HEK293 (cell line): ENCODE measurements around the gene VIPR2.

ENCODE experiments used
- CTCF ChIA-PET: fragments of 350-600 bp; formaldehyde crosslinking; extraction: SDS; loops from one replicate; lab custom pipeline; 2021; ENCODE audit warnings: antibody characterized with exemption; lab: Yijun Ruan, JAX
- POLR2A ChIA-PET: fragments of 300-600 bp; formaldehyde crosslinking; extraction: SDS; loops from one replicate; lab custom pipeline; 2020; ENCODE audit warnings: antibody characterized with exemption, inconsistent platforms; lab: Yijun Ruan, JAX
- H3K27ac ChIP-seq: fragments of 200-500 bp; sonication (Bioruptor generic); 2 replicates; pipeline ENCODE4 v1.5.1; 2014; ENCODE audit warnings: low read depth, low read length, control low read depth, inconsistent platforms; ENCODE audit errors: extremely low read depth
- H3K36me3 ChIP-seq, 2 experiments: fragments of 200-500 bp in 1 of 2; sonication (Bioruptor generic) in 1 of 2; 1 replicate in 1 of 2; 2 replicates in 1 of 2; pipeline ENCODE4 v1.5.1; 2014 to 2017; ENCODE audit warnings: inconsistent platforms in 2 of 2, low read length in 2 of 2; ENCODE audit not compliant: control insufficient read depth in 2 of 2, insufficient read depth in 1 of 2
- H3K4me1 ChIP-seq: fragments of 200-500 bp; sonication (Bioruptor generic); 2 replicates; pipeline ENCODE4 v1.5.1; 2014; ENCODE audit warnings: mild to moderate bottlenecking, low read length, inconsistent platforms; ENCODE audit not compliant: control insufficient read depth, insufficient read depth
- H3K4me3 ChIP-seq: 2 replicates; pipeline ENCODE4 v1.5.1; 2011; ENCODE audit warnings: low read depth, mild to moderate bottlenecking, control low read depth, low read length, moderate library complexity
- H3K9me3 ChIP-seq: fragments of 200-500 bp; sonication (Bioruptor generic); 2 replicates; pipeline ENCODE4 v1.5.1; 2014; ENCODE audit warnings: low read depth, low read length, inconsistent platforms; ENCODE audit not compliant: control insufficient read depth, insufficient read depth
- EGR2 ChIP-seq: fragments of 450-650 bp; formaldehyde crosslinking; IDR thresholded peaks from 2 replicates; pipeline ENCODE4 v1.5.1; 2016; ENCODE audit warnings: low read depth, missing biosample characterization, missing genetic modification characterization
- IKZF3 ChIP-seq: fragments of 450-650 bp; IDR thresholded peaks from 2 replicates; pipeline ENCODE4 v1.5.0; 2018; ENCODE audit warnings: missing biosample characterization, mild to moderate bottlenecking, missing genetic modification characterization, moderate library complexity
- ZNF146 ChIP-seq: fragments of 450-650 bp; formaldehyde crosslinking; IDR thresholded peaks from 2 replicates; pipeline ENCODE4 v1.5.1; 2016; ENCODE audit warnings: missing biosample characterization, missing genetic modification characterization
- ZNF155 ChIP-seq: fragments of 450-650 bp; formaldehyde crosslinking; IDR thresholded peaks from 2 replicates; pipeline ENCODE4 v1.5.1; 2016; ENCODE audit warnings: missing biosample characterization, missing genetic modification characterization
- ZNF16 ChIP-seq: fragments of 450-650 bp; formaldehyde crosslinking; IDR thresholded peaks from 2 replicates; pipeline ENCODE4 v1.5.1; 2016; ENCODE audit warnings: low read depth, missing biosample characterization, missing genetic modification characterization
- ZNF2 ChIP-seq: fragments of 450-650 bp; formaldehyde crosslinking; IDR thresholded peaks from 2 replicates; pipeline ENCODE4 v1.5.1; 2016; ENCODE audit warnings: missing biosample characterization, missing genetic modification characterization
- ZNF202 ChIP-seq: fragments of 450-650 bp; formaldehyde crosslinking; IDR thresholded peaks from 2 replicates; pipeline ENCODE4 v1.5.1; 2016; ENCODE audit warnings: missing biosample characterization, missing genetic modification characterization, borderline replicate concordance
- ZNF23 ChIP-seq: fragments of 450-650 bp; formaldehyde crosslinking; IDR thresholded peaks from 2 replicates; pipeline ENCODE4 v1.5.1; 2016; ENCODE audit warnings: missing biosample characterization, missing genetic modification characterization, borderline replicate concordance
- ZNF366 ChIP-seq: fragments of 450-650 bp; formaldehyde crosslinking; conservative IDR thresholded peaks from 2 replicates; pipeline ENCODE4 v1.5.1; 2016; ENCODE audit warnings: missing biosample characterization, missing genetic modification characterization
- ZNF426 ChIP-seq: fragments of 450-650 bp; formaldehyde crosslinking; IDR thresholded peaks from 2 replicates; pipeline ENCODE4 v1.5.1; 2017; ENCODE audit warnings: missing biosample characterization, missing genetic modification characterization, mild to moderate bottlenecking, inconsistent platforms, moderate library complexity
- ZNF529 ChIP-seq: fragments of 450-650 bp; formaldehyde crosslinking; IDR thresholded peaks from 2 replicates; pipeline ENCODE4 v1.5.1; 2017; ENCODE audit warnings: missing genetic modification characterization, missing biosample characterization; ENCODE audit not compliant: insufficient replicate concordance
- ZNF600 ChIP-seq: fragments of 450-650 bp; formaldehyde crosslinking; IDR thresholded peaks from 2 replicates; pipeline ENCODE4 v1.5.1; 2016; ENCODE audit warnings: missing biosample characterization, missing genetic modification characterization
- ZNF610 ChIP-seq: fragments of 450-650 bp; formaldehyde crosslinking; IDR thresholded peaks from 2 replicates; pipeline ENCODE4 v1.5.1; 2016; ENCODE audit warnings: missing biosample characterization, missing genetic modification characterization, borderline replicate concordance
- ZNF670 ChIP-seq: fragments of 450-650 bp; formaldehyde crosslinking; IDR thresholded peaks from 2 replicates; pipeline ENCODE4 v1.5.1; 2016; ENCODE audit warnings: missing biosample characterization, missing genetic modification characterization, low read depth
- ZNF701 ChIP-seq: fragments of 450-650 bp; formaldehyde crosslinking; IDR thresholded peaks from 2 replicates; pipeline ENCODE4 v1.5.1; 2016; ENCODE audit warnings: missing biosample characterization, missing genetic modification characterization
- ZNF768 ChIP-seq: fragments of 450-650 bp; formaldehyde crosslinking; IDR thresholded peaks from 2 replicates; pipeline ENCODE4 v1.5.1; 2018; ENCODE audit warnings: missing biosample characterization, mild to moderate bottlenecking, missing genetic modification characterization
- ZSCAN30 ChIP-seq: fragments of 450-650 bp; IDR thresholded peaks from 2 replicates; pipeline ENCODE4 v1.5.1; 2018; ENCODE audit warnings: missing biosample characterization, mild to moderate bottlenecking, missing genetic modification characterization, moderate library complexity
- TF ChIP-seq, protein P1 (sequence below): fragments of 450-650 bp; formaldehyde crosslinking; IDR thresholded peaks from 2 replicates; pipeline ENCODE4 v1.5.1; 2017; ENCODE audit warnings: missing biosample characterization, missing genetic modification characterization
- TF ChIP-seq, protein P2 (sequence below): fragments of 450-650 bp; formaldehyde crosslinking; IDR thresholded peaks from 2 replicates; pipeline ENCODE4 v1.5.1; 2016; ENCODE audit warnings: missing biosample characterization, missing genetic modification characterization

The VIPR2 gene

DNA sequence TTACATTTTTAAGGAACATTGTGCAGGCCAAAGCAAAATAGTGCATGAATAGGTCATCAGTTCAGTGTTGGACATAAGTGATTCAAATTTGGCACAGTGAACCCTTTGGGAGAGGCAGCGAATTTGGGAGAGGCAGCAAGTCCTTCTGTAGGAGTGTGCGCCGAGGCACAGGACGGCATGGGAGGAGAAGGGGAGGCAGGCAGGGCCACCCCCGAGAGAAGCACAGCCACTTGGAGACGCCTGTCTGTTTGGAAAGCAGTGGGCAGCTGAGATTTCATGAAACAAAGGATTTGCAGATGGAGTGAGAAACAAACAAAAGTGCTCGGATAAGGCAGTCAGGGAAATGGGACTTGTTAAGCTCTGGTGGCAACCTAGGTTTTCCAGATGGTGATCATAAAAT lies 30.6 kb downstream of the VIPR2 start:
- CTCF ChIA-PET: no interaction called here
- Histone ChIP-seq H3K9me3 (no peaks in the 10 kb centered on the region), H3K4me3 (no peak overlapping the region), H3K27ac (no peak overlapping the region), H3K4me1 (no peaks in the 10 kb centered on the region), H3K36me3 (no peaks in the 10 kb centered on the region)
- no peak for TF ChIP-seq ZNF529 (tag by site-specific recombination)
- TF ChIP-seq ZNF366 (tag by site-specific recombination): no peak
- TF ChIP-seq ZNF16 (tag by site-specific recombination): no peak
- TF ChIP-seq, protein P1, sequence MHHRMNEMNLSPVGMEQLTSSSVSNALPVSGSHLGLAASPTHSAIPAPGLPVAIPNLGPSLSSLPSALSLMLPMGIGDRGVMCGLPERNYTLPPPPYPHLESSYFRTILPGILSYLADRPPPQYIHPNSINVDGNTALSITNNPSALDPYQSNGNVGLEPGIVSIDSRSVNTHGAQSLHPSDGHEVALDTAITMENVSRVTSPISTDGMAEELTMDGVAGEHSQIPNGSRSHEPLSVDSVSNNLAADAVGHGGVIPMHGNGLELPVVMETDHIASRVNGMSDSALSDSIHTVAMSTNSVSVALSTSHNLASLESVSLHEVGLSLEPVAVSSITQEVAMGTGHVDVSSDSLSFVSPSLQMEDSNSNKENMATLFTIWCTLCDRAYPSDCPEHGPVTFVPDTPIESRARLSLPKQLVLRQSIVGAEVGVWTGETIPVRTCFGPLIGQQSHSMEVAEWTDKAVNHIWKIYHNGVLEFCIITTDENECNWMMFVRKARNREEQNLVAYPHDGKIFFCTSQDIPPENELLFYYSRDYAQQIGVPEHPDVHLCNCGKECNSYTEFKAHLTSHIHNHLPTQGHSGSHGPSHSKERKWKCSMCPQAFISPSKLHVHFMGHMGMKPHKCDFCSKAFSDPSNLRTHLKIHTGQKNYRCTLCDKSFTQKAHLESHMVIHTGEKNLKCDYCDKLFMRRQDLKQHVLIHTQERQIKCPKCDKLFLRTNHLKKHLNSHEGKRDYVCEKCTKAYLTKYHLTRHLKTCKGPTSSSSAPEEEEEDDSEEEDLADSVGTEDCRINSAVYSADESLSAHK (tag by site-specific recombination): no peak
- TF ChIP-seq ZSCAN30 (tag by site-specific recombination): no peak
- TF ChIP-seq ZNF155 (tag by site-specific recombination): no peak
- TF ChIP-seq ZNF202: no peak
- POLR2A ChIA-PET: no interaction called here

- no peaks in the 10 kb centered on the region for H3K4me1 ChIP-seq
- TF ChIP-seq ZNF670 (tag by site-specific recombination): no peak
- no peak for TF ChIP-seq EGR2
- TF ChIP-seq ZNF426 (tag by site-specific recombination): no peak
- TF ChIP-seq ZNF701 (tag by site-specific recombination): no peak
- TF ChIP-seq ZNF2 (tag by site-specific recombination): no peak
- no peak for TF ChIP-seq ZNF610 (tag by site-specific recombination)
- no peak for TF ChIP-seq ZNF600
- no peak for TF ChIP-seq ZNF146 (tag by site-specific recombination)
- TF ChIP-seq ZNF23 (tag by site-specific recombination): no peak
- TF ChIP-seq, protein P2, sequence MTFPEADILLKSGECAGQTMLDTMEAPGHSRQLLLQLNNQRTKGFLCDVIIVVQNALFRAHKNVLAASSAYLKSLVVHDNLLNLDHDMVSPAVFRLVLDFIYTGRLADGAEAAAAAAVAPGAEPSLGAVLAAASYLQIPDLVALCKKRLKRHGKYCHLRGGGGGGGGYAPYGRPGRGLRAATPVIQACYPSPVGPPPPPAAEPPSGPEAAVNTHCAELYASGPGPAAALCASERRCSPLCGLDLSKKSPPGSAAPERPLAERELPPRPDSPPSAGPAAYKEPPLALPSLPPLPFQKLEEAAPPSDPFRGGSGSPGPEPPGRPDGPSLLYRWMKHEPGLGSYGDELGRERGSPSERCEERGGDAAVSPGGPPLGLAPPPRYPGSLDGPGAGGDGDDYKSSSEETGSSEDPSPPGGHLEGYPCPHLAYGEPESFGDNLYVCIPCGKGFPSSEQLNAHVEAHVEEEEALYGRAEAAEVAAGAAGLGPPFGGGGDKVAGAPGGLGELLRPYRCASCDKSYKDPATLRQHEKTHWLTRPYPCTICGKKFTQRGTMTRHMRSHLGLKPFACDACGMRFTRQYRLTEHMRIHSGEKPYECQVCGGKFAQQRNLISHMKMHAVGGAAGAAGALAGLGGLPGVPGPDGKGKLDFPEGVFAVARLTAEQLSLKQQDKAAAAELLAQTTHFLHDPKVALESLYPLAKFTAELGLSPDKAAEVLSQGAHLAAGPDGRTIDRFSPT (tag by site-specific recombination): no peak
- no peak for TF ChIP-seq IKZF3 (tag by site-specific recombination)
- TF ChIP-seq ZNF768: no peak
- no peaks in the 10 kb centered on the region for H3K36me3 ChIP-seq
- H3K4me3 ChIP-seq: no peak overlapping the region
- CTCF ChIA-PET: no interaction called here
- no peak overlapping the region for H3K27ac ChIP-seq
- POLR2A ChIA-PET: no interaction called here
- no peaks in the 10 kb centered on the region for H3K9me3 ChIP-seq
These were observed 31.6 kb downstream of the VIPR2 start for GRCh38 chr7:159113056-159113455.
